Vagina (tissue), 2 donors: ENCODE data around the gene VTA1. TPM values are rescaled to one million over a fixed set of nuclear protein-coding genes. Genes with fewer than 3 reads are reported as not detected.

Experiments
- DNase-seq, 2 donors: peaks; one replicate each; pipeline ENCODE4 v3.0.0-alpha.2; 2017; ENCODE audit errors: extremely low spot score in 2 of 2
- H3K27ac ChIP-seq: fragments of 200-600 bp; sonication (generic); one replicate; pipeline ENCODE4 v1.5.1; 2019
- H3K27me3 ChIP-seq: fragments of 200-600 bp; sonication (generic); one replicate; pipeline ENCODE4 v1.5.1; 2019
- H3K36me3 ChIP-seq, 2 donors: fragments of 200-600 bp; sonication (generic); one replicate each; pipeline ENCODE4 v1.5.1; 2017 to 2019
- H3K4me1 ChIP-seq: fragments of 200-600 bp; sonication (generic); one replicate; pipeline ENCODE4 v1.5.1; 2019
- H3K4me3 ChIP-seq, 2 donors: fragments of 200-600 bp; sonication (generic); 1 replicate in 1 of 2; 2 replicates in 1 of 2; pipeline ENCODE4 v1.5.1; 2016 to 2019
- H3K9me3 ChIP-seq: fragments of 200-600 bp; sonication (generic); one replicate; pipeline ENCODE4 v1.5.1; 2019
- POLR2A ChIP-seq, 2 donors: fragments of 450-650 bp; IDR thresholded peaks; one replicate each; pipeline ENCODE4 v1.6.1; 2017; ENCODE audit warnings: antibody characterized with exemption in 2 of 2, mild to moderate bottlenecking in 2 of 2, moderate library complexity in 2 of 2
- POLR2AphosphoS5 ChIP-seq, 2 donors: sonication (generic); formaldehyde crosslinking; IDR thresholded peaks; one replicate each; pipeline ENCODE4 v1.9.0; 2017; ENCODE audit warnings: antibody characterized with exemption in 2 of 2, mild to moderate bottlenecking in 2 of 2, low read depth in 1 of 2; ENCODE audit not compliant: insufficient read depth in 1 of 2
- intact Hi-C: fragments of 100-400 bp; cut with DNase I; formaldehyde crosslinking; loops from one replicate; pipeline ENCODE4 v1.15.1; 2023
- total RNA-seq: library from RNA; depleted of rRNA; stranded (reverse); fragments of >200 nt; gene quantifications from one replicate; pipeline ENCODE4 v1.2.3, GENCODE V29; 2016
- TF ChIP-seq, protein P1 (sequence below), 3 experiments: fragments of 450-650 bp in 2 of 3; fragments of 200-600 bp in 1 of 3; sonication (generic) in 1 of 3; IDR thresholded peaks; one replicate each; pipeline ENCODE4 v1.5.1; 2017 to 2019; ENCODE audit warnings: antibody characterized with exemption in 3 of 3, mild to moderate bottlenecking in 2 of 3, moderate library complexity in 2 of 3

VTA1 gene
- total RNA-seq, 1 donor from 2014 or later, result 46.4 TPM

DNA sequence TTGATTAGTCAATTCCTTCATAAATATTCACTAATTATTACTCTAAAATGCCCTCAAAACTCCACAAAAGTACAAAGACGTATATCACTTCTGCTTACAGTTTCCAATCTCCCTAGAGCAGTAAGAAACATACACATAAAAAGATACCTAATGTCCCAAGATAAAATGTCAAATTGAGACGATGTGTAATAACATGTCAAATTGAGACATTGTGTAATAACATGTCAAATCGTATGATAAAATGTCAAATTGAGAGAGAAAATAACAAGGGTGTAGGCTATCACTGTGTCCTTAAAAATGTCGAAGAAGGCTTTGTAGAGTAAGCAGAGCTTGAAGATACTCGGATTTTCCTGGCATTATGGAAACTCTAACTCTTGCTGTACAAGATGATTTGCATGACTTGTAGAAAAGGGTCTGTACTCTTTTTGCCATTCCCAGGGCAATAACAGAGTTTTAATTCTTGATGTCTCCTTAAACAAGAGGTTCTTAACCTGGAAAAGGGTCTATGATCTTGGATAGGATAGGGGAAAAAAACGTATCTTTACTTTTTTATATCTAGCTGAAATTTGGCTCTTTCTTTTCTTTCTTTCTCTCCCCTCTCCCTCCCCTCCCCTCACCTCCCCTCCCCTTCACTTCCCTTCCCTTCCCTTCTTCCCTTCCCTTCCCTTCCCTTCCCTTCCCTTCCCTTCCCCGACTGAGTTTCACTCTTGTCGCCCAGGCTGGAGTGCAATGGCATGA is 87.1 kb downstream of the VTA1 start:
- intact Hi-C loops, result no loop called here
- Histone ChIP-seq H3K4me1 (no peaks in the 10 kb centered on the region), H3K4me3 (no peak overlapping the region), H3K27ac (no peak overlapping the region), H3K27me3 (no peaks in the 10 kb centered on the region), H3K9me3 (no peaks in the 10 kb centered on the region), H3K36me3 (no peaks in the 10 kb centered on the region)
- TF ChIP-seq, protein P1, sequence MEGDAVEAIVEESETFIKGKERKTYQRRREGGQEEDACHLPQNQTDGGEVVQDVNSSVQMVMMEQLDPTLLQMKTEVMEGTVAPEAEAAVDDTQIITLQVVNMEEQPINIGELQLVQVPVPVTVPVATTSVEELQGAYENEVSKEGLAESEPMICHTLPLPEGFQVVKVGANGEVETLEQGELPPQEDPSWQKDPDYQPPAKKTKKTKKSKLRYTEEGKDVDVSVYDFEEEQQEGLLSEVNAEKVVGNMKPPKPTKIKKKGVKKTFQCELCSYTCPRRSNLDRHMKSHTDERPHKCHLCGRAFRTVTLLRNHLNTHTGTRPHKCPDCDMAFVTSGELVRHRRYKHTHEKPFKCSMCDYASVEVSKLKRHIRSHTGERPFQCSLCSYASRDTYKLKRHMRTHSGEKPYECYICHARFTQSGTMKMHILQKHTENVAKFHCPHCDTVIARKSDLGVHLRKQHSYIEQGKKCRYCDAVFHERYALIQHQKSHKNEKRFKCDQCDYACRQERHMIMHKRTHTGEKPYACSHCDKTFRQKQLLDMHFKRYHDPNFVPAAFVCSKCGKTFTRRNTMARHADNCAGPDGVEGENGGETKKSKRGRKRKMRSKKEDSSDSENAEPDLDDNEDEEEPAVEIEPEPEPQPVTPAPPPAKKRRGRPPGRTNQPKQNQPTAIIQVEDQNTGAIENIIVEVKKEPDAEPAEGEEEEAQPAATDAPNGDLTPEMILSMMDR (IDR thresholded peaks at IDR 0.05), result no peak
- TF ChIP-seq POLR2A (IDR thresholded peaks at IDR 0.05) (no peak), POLR2AphosphoS5 (IDR thresholded peaks at IDR 0.05; ENCODE audit: insufficient read depth in 1 of 2, low read depth in 1 of 2) (no peak)
- no peak for DNase-seq

DNA sequence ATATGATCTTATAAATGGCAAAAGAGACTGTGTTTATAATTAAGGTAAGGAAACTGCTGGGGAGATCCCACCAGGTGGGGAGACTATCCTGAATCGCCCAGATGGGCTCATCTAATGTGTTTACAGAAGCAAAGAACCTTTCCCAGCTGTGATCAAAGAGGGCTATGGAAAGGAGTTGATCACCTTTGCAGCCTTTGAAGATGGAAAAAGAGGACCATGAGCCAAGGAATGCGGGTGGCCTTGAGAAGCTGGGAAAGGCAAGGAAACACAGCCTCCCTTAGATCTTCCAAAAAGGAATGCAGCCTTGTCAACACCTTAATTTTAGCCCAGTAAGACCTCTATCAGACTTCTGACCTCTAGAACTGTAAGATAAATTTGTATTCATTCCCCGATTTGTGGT is 88.2 kb downstream of the VTA1 start:
- Histone ChIP-seq H3K36me3 (no peaks in the 10 kb centered on the region), H3K27ac (no peak overlapping the region), H3K9me3 (no peaks in the 10 kb centered on the region), H3K27me3 (no peaks in the 10 kb centered on the region), H3K4me1 (no peaks in the 10 kb centered on the region), H3K4me3 (no peak overlapping the region)
- DNase-seq, result no peak
- no peak for TF ChIP-seq POLR2AphosphoS5 (IDR thresholded peaks at IDR 0.05; ENCODE audit: insufficient read depth in 1 of 2, low read depth in 1 of 2)
- TF ChIP-seq, protein P1 (IDR thresholded peaks at IDR 0.05), result no peak
- no peak for TF ChIP-seq POLR2A (IDR thresholded peaks at IDR 0.05)
- intact Hi-C loops, result no loop called here

DNA sequence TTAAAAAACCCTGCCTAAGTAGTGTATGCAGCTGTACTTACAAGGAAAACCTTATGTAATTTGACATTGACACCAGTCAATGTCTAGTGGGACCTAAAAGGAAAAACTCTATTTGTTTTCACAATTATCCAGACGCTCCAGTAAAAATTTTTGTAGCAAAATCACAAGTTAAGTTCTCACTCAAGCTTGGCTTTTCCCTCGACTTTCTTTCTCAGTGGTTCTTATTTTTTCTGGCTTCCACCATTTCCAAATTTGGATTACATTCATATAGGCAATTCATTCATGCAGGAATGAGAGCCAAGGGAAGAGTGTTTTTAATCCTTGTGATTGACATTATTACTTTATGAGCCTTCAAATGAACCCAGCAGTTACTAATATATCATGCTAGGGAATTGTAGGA is 88.7 kb downstream of the VTA1 start:
- TF ChIP-seq POLR2AphosphoS5 (IDR thresholded peaks at IDR 0.05; ENCODE audit: insufficient read depth in 1 of 2, low read depth in 1 of 2) (no peak), POLR2A (IDR thresholded peaks at IDR 0.05) (no peak)
- TF ChIP-seq, protein P1 (IDR thresholded peaks at IDR 0.05), result no peak
- Histone ChIP-seq H3K27me3 (no peaks in the 10 kb centered on the region), H3K36me3 (no peaks in the 10 kb centered on the region), H3K4me1 (no peaks in the 10 kb centered on the region), H3K9me3 (no peaks in the 10 kb centered on the region), H3K4me3 (no peak overlapping the region), H3K27ac (no peak overlapping the region)
- intact Hi-C loops, result no loop called here
- no peak for DNase-seq

DNA sequence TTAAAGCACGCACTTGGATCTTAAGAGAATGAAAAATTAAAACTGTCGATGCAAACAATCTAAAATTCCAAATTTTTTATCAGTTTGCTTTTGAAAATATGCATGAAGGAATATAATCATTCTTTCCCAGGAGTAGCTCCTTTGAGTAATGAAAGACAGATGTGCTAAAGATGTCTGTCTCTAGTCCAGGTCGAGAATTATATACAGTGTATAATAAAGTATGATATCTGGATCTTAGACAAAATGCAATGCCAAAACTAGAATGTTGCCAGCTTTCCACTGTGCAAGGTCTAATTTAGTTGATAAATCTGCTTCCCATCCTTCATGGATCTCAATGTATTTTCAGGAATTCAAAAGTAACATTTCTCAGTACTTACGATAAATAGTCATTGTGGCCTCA is 89.6 kb downstream of the VTA1 start:
- H3K36me3 ChIP-seq, result no peaks in the 10 kb centered on the region

DNA sequence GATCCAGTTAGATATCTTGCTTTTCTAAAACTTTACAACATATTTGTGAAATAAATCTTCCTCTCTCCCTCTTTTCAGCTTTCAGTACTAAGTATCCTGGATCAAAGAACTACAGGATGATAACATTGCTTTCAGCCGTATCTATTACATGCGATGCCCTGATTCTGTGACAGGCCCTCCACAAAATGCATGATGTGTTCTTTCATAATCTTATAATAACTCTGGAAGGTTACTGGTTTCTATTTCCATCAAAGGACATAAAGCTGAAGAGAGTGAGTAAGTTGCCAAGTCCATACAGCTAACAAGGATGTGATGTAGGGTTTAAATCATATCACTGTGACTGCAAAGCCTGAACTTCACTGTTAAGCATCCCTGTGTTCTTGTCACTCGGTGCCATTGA is 91.8 kb downstream of the VTA1 start:
- Histone ChIP-seq H3K27me3 (no peaks in the 10 kb centered on the region), H3K9me3 (no peaks in the 10 kb centered on the region), H3K27ac (no peak overlapping the region), H3K4me3 (no peak overlapping the region), H3K36me3 (no peaks in the 10 kb centered on the region), H3K4me1 (no peaks in the 10 kb centered on the region)
- TF ChIP-seq, protein P1 (IDR thresholded peaks at IDR 0.05), result no peak
- TF ChIP-seq POLR2AphosphoS5 (IDR thresholded peaks at IDR 0.05; ENCODE audit: insufficient read depth in 1 of 2, low read depth in 1 of 2) (no peak), POLR2A (IDR thresholded peaks at IDR 0.05) (no peak)
- intact Hi-C loops, result no loop called here
- DNase-seq, result no peak

More for the DNA sequence above, 89.6 kb downstream of the VTA1 start:
- Histone ChIP-seq H3K4me3 (no peak overlapping the region), H3K9me3 (no peaks in the 10 kb centered on the region), H3K27me3 (no peaks in the 10 kb centered on the region), H3K27ac (no peak overlapping the region), H3K4me1 (no peaks in the 10 kb centered on the region)
- DNase-seq, result no peak
- TF ChIP-seq POLR2A (IDR thresholded peaks at IDR 0.05) (no peak), POLR2AphosphoS5 (IDR thresholded peaks at IDR 0.05; ENCODE audit: insufficient read depth in 1 of 2, low read depth in 1 of 2) (no peak)
- TF ChIP-seq, protein P1 (IDR thresholded peaks at IDR 0.05), result no peak
- intact Hi-C loops, result no loop called here
